ENCODE data around the gene PIK3AP1.
"Not testable (repeated sequence)": the region's sequence is repeated elsewhere in the genome, so short reads cannot be mapped to it uniquely, and the experiment has no call there.

DNA sequence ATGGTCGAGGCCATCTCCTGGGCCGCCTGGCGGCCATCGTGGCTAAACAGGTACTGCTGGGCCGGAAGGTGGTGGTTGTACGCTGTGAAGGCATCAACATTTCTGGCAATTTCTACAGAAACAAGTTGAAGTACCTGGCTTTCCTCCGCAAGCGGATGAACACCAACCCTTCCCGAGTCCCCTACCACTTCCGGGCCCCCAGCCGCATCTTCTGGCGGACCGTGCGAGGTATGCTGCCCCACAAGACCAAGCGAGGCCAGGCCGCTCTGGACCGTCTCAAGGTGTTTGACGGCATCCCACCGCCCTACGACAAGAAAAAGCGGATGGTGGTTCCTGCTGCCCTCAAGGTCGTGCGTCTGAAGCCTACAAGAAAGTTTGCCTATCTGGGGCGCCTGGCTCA lies 30.0 kb upstream of the PIK3AP1 start:
- TF ChIP-seq, protein P1, sequence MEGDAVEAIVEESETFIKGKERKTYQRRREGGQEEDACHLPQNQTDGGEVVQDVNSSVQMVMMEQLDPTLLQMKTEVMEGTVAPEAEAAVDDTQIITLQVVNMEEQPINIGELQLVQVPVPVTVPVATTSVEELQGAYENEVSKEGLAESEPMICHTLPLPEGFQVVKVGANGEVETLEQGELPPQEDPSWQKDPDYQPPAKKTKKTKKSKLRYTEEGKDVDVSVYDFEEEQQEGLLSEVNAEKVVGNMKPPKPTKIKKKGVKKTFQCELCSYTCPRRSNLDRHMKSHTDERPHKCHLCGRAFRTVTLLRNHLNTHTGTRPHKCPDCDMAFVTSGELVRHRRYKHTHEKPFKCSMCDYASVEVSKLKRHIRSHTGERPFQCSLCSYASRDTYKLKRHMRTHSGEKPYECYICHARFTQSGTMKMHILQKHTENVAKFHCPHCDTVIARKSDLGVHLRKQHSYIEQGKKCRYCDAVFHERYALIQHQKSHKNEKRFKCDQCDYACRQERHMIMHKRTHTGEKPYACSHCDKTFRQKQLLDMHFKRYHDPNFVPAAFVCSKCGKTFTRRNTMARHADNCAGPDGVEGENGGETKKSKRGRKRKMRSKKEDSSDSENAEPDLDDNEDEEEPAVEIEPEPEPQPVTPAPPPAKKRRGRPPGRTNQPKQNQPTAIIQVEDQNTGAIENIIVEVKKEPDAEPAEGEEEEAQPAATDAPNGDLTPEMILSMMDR (conservative IDR thresholded peaks at IDR 0.05; ENCODE audit: low read length) = not testable (repeated sequence)
- not testable (repeated sequence) for TF ChIP-seq EZH2phosphoT487 (IDR thresholded peaks at IDR 0.05; ENCODE audit: borderline replicate concordance)

Measured in Loucy (cell line).